ENCODE measurements around the gene CD6.

- TF ChIP-seq EP300 (IDR thresholded peaks at IDR 0.05): no peak
- no peak for TF ChIP-seq POLR2A (IDR thresholded peaks at IDR 0.05)
These were observed 42.9 kb upstream of the CD6 start for GRCh38 chr11:60928563-60929001.

Measured in ovary (tissue), 1 donor.